GM19238 (cell line): ENCODE results near the gene GPR63.

Source experiments
- DNase-seq: peaks from one replicate; pipeline ENCODE4 v3.0.0; 2011; ENCODE audit warnings: low spot score; ENCODE audit not compliant: insufficient read length

GPR63 gene

DNA sequence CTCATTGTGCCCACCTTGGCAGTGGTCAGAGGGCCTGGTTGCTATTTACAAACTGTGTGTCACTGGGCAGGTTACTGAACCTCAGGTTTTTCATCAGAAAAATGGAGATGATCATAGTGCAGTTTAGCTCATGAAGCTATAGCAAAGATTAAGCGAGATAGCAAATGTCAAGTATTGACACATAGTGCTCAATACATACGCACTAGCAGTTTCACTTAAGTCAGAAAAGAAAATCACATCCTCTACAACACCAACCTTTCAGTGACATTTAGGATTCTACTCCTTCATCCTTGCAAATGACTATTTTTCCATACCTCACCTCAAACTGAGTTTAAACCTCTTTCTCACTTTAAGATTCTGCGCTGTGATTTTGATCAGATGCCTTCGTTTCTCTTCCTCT lies 16.2 kb downstream of the GPR63 start:
- no peak for DNase-seq

DNA sequence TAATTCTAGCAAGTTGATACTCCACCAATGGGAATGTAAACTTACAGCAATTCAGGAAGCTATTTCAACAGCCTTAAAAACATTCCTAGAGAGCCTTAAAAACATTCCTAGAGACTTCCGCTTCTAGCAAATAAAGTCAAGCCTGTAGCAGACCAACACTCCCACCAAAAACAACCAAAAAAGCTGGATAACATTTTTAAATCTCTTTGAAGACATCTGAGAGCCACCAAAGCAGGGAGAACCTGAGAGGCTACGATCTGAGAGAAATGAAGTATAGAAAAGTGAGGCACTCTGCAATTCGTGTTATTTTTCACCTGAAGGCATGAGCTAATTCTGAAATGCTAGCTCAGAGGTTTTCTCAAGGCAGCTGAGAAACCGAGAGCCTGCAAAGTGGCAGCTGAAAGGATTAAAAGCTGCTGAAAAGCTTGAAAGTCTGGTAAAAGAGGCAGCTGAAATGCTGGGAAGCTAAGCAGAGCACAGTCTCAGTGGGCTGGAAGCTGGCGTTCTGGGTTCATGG lies 20.9 kb downstream of the GPR63 start:
- no peak for DNase-seq

DNA sequence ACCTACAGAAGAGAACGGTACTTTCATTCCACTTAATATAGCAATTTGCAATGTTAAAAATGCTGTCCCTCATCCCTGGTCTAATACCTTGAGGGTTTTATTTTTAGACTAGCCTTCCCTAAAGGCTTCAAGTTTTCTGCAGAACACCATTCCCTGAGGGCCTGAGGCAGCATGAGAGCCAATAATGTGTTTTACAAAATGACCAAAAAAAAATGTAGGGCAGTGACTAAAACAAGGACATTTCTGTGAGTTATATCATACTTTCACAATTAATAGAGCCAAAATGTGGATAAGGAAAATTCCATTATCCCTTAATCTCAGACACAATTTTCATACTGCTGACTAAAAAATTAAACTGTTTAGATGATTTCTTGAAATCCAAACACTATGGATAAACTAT lies 22.7 kb downstream of the GPR63 start:
- no peak for DNase-seq

DNA sequence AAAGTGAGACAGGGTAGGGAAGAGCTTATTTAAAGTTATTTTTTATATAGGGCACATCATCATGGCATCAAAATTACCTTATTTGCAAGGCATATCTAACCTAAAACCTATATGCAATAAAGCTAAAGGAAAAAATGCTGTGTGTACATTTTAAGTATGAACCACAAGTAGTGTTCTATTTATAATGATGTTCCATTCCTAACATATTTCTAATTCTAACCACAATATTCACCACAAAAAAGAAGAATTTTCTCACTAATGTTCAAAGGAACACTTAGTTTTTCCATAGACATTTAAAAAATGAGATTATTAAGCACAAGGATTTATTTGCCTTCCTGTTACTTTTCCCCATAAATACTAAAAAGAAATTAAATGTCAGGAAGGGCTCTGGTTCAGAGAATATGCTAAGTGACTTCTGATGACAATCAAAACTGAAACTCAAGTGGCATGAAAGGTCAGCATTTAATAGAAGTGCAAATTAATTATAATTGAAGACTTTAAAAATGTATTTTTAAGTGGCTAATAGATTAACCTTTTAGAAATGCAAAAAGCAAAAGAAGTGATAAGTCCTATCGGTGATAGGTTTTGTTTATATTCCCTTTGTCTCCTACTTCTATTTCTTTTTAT lies 25.1 kb downstream of the GPR63 start:
- no peak for DNase-seq

DNA sequence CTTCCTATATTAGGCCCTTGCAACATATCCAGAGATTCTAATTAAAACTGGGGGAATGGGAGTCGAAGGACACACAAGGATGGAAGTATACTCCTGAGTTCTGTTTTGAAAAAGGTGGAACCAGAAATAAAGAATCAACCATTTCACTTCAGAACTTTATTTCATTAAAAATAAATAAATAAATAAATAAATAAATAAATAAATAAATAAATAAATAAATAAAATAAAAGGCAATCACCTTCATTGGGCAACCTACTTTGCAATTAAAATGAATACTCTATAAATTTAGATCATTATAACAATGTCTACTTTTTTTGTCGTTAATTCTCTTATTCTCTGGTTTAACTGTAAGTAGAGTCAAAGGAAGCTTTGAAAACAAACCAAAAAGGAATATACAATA lies 25.6 kb downstream of the GPR63 start:
- DNase-seq: no peak

DNA sequence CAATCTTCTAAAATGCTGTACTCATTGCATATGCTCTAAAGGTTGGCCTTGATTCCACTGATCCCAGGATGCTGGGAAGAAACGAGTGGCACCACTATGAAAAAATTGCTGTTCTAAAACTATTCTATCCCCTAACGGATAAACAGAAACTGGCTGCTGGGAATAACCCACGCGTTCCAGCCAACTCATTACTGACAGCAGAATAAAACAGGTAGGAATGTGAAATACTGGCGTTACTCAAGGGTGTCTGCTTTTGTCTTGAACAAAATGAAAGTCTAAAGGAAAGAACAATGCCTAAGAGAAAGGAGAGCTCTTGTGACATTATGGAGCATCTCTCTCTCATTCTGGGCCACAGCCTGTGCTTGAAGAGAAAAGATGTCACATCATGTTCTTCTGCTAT lies 26.1 kb downstream of the GPR63 start:
- DNase-seq: no peak

DNA sequence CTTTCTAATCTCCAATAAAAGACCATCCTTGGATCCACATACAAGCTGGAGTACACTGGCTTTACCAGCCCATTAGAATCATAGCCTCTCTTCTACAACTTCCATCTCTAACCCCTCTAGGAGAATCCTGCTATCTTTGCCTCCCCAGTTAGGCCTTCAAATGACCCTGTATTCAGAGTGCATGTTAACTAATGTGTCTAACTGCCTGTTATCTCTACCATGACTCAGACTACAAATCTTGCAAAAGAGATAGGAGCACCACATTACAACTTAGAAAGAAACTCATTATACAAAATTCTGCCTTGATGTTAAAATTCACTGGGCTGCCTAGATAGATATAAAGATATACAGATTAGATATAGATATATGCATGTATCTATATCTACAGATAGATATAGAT lies 28.2 kb downstream of the GPR63 start:
- no peak for DNase-seq

DNA sequence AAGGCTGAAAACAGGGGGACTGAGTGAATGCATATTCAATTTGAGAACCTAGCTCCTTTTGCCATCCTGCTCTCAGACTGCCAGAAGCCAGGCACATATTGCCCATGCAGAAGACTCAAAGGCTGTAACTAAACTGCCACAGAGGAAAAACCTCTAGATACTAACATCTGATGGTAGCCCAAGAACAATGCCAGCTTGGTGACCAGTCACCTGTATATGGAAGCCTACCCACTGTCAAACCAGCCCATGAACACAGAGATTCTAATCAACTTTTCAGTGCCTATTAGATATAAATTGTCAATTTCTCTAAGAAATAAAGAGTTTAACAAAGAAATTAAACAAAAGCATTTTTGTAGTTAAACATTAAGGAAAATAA lies 34.2 kb downstream of the GPR63 start:
- DNase-seq: no peak

DNA sequence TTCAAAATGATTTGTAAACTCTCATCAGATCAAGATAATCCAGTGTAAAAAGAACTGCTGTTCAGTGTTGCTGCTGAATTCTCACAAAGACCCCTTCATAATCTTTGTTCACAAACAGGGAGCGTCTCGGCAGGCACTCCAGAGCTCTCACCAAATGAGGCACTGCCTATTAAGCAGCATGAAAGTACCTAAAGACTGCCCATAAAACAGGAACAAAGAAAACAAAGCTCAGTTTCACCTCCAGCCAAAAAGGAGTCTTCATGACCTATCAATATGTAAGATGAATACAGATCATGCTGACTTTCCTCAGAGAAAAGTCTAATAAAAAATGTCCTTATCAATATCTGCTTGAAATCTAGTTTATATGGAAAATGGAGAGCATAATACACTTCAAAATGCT lies 41.8 kb downstream of the GPR63 start:
- DNase-seq: no peak

DNA sequence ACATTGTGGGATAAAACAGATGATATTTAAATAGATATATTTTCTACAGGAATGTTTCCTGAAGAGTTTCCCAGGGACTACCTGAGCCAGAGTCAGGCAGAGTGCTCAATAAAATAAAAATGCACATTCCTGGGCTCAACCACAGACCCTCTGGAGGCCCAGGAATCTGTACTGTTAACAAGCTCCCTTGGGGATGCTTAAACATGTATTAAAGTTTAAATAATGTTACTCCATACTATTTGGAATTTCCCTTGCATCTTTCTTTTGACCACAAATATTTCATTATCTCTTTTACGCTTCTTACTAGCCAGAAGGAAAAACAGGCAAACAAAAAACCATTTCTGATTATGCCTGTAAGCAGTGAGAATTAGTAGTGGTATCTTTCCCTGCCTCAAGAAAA lies 42.3 kb downstream of the GPR63 start:
- DNase-seq: no peak

DNA sequence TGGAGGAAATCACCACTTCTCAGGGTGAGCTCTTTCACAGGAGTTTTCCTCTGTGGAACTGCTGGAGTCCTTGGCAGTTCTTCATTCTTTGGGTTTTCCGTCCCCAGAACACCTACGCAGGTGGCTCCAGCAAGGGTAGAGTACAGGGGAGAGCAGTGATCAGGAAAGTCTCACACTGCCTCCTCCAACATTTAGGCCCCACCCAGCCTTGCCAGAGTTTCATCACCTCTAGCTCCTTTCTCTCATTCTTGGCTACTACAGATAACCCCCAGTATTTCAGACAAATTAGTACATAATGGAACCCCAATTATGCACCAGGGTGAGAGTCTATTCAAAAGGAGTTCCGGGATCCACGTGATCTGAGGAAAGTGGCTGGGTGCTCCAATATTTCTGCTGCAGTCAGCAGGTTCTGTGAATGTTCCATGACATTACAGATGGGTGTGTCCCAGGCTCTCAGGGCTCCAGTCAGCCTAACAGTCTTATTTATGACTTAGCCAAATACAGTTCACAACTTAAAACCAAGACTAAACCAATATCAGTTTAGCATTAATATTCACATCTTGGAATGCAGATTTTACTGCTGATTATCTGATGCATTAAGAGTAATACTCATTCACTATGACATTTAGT lies 44.6 kb downstream of the GPR63 start:
- DNase-seq: no peak

DNA sequence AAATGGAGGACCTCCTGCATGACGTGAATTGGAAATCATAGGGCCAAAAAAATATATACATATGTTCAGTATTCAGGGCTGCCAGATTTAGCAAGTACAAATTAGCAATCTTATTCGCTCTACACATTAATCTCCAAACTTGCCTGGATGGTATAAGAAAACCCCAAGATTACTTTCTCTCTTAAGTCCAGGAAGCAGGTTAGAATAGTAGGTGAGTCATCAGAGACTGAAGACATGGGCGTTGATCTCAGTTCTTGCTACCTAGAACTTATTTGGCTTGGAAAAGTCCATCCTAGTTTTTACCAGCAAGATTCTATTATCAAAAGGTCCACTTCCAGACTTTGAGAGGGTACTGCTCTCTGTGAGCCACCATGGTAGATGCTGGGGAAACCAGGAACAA lies 47.4 kb downstream of the GPR63 start:
- DNase-seq: no peak

DNA sequence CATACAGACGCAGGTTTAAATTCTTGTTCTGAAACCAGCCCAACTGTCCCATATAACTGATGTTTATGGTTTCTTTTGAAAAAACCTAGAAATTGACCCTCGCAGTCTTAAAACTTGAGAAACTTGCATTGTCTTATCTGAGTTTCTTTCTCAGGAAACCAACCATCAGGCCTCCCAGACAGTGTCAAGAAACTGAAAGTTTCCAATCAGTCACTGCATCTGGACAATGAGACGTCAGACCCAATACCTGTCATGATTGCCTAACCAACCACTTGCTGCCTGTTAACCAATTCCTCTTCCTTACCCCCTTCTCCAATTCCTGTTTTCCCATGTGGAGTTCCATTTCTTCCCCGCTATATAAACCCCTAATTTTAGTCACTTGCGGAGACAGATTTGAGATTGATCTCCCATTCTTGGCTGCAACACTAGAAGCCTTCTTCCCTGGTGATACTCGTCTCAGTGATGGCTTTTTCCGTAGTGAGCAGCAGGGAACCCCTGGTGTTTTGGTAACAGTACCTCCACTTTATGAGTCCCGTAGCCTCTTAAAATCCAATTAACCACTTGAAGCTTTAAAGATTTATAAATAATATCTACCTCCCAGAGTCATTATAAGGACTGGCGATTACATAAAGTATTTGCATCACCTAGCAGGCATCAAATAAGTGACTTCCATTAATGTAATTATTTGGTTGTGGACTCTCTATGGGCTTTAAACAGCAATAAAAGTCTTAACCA lies 49.3 kb downstream of the GPR63 start:
- no peak for DNase-seq

DNA sequence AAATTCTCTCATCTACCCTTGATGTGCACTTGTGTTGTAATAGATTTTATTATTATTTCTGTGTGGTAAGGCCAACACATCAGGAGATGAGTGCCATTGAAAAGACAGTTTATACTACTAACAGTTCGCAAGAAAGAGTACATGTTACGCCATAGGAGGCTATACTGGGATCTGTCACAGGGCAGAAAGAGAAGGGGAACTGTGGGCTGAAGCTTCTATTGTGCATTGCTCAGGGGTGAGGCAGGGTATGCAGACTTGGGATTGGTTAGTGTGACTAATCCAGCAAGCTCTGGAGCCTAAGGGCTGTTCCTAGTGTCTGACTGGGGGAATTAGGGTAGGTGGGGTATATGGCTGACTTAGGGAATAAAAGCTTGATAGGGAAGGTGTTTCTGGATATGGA lies 50.9 kb downstream of the GPR63 start:
- DNase-seq: no peak

DNA sequence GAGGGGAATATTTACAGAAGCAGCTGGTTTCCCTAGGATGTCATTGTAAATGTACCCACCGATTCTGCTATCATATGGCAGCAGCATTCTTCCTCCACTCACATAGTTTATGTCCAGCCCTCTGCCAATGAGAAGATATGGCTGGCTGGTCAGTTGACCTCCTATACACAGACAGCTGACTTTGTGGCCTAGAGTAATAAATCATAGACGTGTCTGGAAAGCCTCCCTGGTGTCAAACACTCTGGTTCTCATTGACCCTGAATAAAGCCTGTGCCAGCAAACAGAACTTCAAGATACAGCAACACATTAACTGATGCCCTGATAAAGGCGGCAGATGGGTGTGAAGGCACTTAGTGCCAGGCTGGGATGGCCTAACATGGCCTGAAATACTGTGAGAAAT lies 52.6 kb downstream of the GPR63 start:
- DNase-seq: no peak

DNA sequence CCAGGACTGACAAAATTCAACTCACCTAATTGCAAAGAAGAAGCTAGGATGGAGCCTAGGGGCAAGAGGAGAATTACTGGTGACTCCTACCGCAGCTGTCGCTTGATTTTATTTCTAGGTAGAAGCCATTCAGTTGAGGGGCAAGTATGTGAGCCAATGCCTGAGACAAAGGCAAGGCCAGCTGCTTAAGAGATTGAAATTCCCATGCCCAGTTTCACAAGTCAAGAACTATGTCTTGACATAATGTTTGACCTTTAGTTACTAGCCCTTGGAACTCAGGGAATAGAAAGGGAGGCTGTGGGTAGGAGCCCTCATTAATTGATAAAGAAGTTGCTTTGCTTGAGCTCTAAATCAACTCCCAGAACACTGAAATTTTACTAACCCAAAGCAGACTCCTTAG lies 54.0 kb downstream of the GPR63 start:
- no peak for DNase-seq

DNA sequence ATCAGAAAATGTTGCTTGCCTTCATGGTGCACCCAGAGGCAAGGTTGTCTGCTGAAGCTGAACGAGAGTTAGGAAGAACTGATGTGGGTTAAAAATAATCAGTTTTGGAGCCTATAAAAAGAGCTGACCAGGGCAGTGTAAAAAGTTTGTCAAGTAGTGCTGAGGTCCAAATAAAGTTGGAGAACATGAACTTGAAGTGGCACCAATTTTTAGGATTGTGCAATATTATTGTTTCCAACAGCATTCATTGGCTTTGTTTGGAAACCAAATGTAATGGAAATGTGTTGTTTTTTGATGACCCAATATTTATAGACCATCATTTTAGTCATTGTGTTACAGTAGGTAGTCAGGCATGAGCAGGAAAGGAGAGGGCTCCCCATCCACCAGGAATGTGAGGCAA lies 55.7 kb downstream of the GPR63 start:
- DNase-seq: no peak

DNA sequence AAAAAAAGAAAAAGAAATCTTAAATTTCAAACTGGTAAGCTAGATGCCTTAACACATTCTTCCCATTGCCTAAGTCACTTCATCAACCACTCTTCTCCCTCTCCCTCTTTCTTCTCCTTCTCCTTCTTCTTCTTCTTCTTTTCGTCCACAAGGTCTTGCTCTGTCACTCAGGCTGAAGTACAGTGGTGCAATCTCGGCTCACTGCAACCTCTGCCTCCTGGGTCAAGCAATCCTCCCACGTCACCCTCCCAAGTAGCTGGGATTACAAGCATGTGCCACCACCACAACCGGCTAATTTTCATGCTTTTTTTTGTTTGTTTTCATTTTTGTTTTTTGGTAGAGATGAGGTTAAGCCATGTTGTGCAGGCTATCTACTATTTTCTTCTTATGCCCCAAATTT lies 60.2 kb downstream of the GPR63 start:
- DNase-seq: no peak

DNA sequence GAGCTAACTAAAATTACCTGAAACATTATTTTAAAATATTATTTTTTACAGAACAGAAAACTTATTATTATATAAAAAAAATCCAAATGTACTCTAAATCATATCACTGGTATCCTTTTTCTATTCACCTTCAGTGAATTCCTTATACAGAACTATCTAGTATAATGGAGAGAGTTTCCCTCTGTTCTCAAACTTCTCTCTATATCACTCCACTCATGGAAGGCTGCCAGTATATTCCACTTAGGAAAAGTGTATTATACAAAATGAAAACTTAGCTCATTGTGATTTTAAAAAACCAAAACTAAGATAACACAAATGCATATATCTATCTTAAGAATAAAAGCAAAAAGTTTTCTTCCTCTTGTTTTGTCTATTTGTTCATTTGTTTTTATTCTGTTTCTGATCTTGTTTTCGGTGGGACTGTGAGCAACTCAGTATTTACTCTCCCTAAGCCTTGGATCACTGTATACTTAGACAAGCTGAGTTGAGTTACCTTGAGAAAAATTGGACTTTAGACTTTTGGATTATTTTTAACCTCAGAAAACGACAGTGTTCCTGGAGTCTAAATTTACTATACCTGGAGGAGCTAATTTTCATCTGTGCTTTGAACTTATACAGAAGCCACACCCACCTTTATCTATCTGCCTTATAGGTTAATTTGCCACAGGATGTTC lies 61.4 kb downstream of the GPR63 start:
- DNase-seq: no peak

DNA sequence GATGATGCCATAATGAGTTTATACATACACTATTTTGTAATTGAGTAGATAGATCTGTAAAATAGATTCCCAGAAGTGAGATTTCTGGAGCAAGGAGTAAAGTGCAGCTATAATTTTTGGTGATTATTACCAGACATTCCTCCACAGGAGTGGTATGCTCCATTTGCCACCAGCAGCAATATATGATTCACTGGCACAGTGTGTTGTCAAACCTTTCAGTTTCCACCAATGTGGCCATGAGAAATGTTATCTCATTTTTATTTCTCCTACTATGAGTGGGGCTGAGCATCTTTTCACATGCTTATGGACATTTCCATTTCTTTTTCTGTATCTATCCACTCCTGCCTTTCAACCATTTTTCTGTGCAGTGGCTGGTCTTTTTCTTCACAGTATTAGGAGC lies 70.5 kb downstream of the GPR63 start:
- DNase-seq: no peak

DNA sequence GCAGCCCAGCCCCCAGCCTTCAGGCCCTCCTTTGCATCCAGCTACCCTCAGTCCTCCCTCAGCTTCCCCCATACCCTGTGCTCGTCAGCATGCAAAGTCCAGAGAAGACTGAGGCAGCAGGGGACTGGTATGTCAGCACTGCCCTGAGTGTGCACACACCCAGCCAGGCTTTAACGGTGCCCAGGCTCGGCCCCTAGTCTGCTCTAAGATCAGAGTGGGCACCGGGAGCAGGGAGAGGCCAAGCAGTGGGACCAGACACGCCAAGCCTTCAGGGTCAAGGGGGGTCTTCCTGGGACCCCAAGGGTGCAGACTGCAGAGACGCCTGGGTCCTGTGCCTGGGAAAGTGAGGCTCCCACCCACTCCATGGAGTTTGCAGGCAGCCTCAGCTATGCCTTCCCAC lies 74.7 kb downstream of the GPR63 start:
- no peak for DNase-seq

DNA sequence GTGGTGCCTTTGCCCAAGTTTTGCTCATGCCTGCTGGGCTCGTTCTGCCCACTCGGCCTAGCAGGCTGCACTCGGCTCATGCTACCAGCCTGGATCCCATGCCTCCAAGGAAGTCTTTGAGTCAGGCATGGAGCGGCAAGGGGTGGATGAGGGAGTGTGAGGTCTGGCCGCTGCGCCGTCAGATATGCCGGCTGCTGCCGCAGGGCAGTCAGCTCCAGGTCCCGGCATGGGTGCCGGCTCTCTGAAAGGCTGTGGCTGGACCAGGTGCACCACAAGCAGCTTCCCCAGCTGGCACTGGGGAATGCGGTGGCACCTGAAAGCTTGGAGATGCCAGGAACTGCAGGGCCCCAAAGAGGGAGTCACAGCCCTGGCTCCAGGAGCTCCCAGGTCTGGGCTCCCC lies 75.5 kb downstream of the GPR63 start:
- DNase-seq: no peak
